PC-3 (cell line): Measurements from ENCODE around the gene TMEM94. TPM values are rescaled to one million over a fixed set of nuclear protein-coding genes. Genes with fewer than 3 reads are reported as not detected.
"Not testable (repeated sequence)": the region's sequence is repeated elsewhere in the genome, so short reads cannot be mapped to it uniquely, and the experiment has no call there.

ENCODE experiments used
- ATAC-seq: fragments of 200-7000 bp; cut with Tn5 transposase; 2 replicates; pipeline ENCODE4 v1.9.1; 2020; ENCODE audit warnings: mild to moderate bottlenecking, moderate library complexity
- BruUV-seq: library from RNA; stranded (reverse); fragments of 400-500 nt; replicated peaks from 2 replicates; lab custom pipeline; 2021; lab: Mats Ljungman, UMichigan
- CTCF ChIA-PET: fragments of 300-600 bp; sonication (Branson Sonifier 250); formaldehyde crosslinking; loops from one replicate; lab custom pipeline; 2022; ENCODE audit warnings: antibody characterized with exemption; lab: Charles Lee
- POLR2A ChIA-PET: fragments of 300-600 bp; sonication (Branson Sonifier 250); formaldehyde crosslinking; loops from one replicate; lab custom pipeline; 2022; ENCODE audit warnings: antibody characterized with exemption; ENCODE audit not compliant: unreplicated experiment; lab: Charles Lee
- DNase-seq: peaks from one replicate; pipeline ENCODE4 v3.0.0-alpha.2; 2015
- H2AFZ ChIP-seq: fragments of 300-600 bp; sonication (generic); 2 replicates; pipeline ENCODE4 v1.6.0; 2016; ENCODE audit warnings: antibody characterized with exemption, low read length
- H3F3A ChIP-seq: fragments of 300-600 bp; sonication (generic); one replicate; pipeline ENCODE4 v1.6.0; 2017; ENCODE audit warnings: antibody characterized with exemption, low read length, control low read depth, mild to moderate bottlenecking; ENCODE audit not compliant: unreplicated experiment
- H3K27ac ChIP-seq: fragments of 300-600 bp; sonication (generic); 2 replicates; pipeline ENCODE4 v1.5.1; 2016; ENCODE audit warnings: mild to moderate bottlenecking, low read length
- H3K27me3 ChIP-seq: fragments of 300-600 bp; sonication (generic); 2 replicates; pipeline ENCODE4 v1.6.1; 2016; ENCODE audit warnings: low read length, mixed read lengths
- H3K36me3 ChIP-seq: fragments of 300-600 bp; sonication (generic); 2 replicates; pipeline ENCODE4 v1.6.1; 2016; ENCODE audit warnings: low read depth, mixed run types, low read length, mixed read lengths
- H3K4me1 ChIP-seq: fragments of 300-600 bp; sonication (generic); 2 replicates; pipeline ENCODE4 v1.5.1; 2016; ENCODE audit warnings: low read length; ENCODE audit not compliant: insufficient read depth
- H3K4me2 ChIP-seq: fragments of 300-600 bp; sonication (generic); 2 replicates; pipeline ENCODE4 v1.6.0; 2016; ENCODE audit warnings: low read length
- H3K4me3 ChIP-seq: fragments of 300-600 bp; sonication (generic); 2 replicates; pipeline ENCODE4 v1.5.1; 2016; ENCODE audit warnings: mild to moderate bottlenecking, low read length, mixed read lengths
- H3K79me2 ChIP-seq: fragments of 300-600 bp; sonication (generic); 2 replicates; pipeline ENCODE4 v1.6.1; 2017; ENCODE audit warnings: low read length, mixed read lengths
- H3K9ac ChIP-seq: fragments of 300-600 bp; sonication (generic); 2 replicates; pipeline ENCODE4 v1.6.0; 2016; ENCODE audit warnings: mild to moderate bottlenecking, low read length
- H3K9me2 ChIP-seq: fragments of 300-600 bp; sonication (generic); replicated peaks from 2 replicates; pipeline ENCODE4 v1.6.1; 2016; ENCODE audit warnings: mixed run types, low read length, mixed read lengths
- H3K9me3 ChIP-seq: fragments of 300-600 bp; sonication (generic); 2 replicates; pipeline ENCODE4 v1.6.1; 2016; ENCODE audit warnings: low read length, mixed read lengths
- H4K20me1 ChIP-seq: fragments of 300-600 bp; sonication (generic); 2 replicates; pipeline ENCODE4 v1.6.1; 2016; ENCODE audit warnings: low read length, mixed read lengths
- CTCF ChIP-seq: fragments of 300-600 bp; sonication (generic); conservative IDR thresholded peaks from 2 replicates; pipeline ENCODE4 v1.5.1; 2017; ENCODE audit warnings: antibody characterized with exemption, low read depth, mild to moderate bottlenecking, low read length
- EZH2 ChIP-seq: fragments of 300-600 bp; sonication (generic); IDR thresholded peaks from one replicate; pipeline ENCODE4 v1.6.1; 2017; ENCODE audit warnings: antibody characterized with exemption, mild to moderate bottlenecking, low read length; ENCODE audit not compliant: unreplicated experiment
- EZH2phosphoT487 ChIP-seq: fragments of 300-600 bp; sonication (generic); IDR thresholded peaks from 2 replicates; pipeline ENCODE4 v1.6.1; 2018; ENCODE audit warnings: mild to moderate bottlenecking, antibody characterized with exemption, low read length, borderline replicate concordance
- intact Hi-C: fragments of 100-400 bp; cut with micrococcal nuclease; formaldehyde crosslinking; loops from 2 replicates; pipeline ENCODE4 v1.9.0; 2023
- total RNA-seq: library from RNA; depleted of rRNA; stranded (reverse); fragments of >200 nt; gene quantifications from 2 replicates; pipeline ENCODE4 v1.2.3, GENCODE V29; 2014

Gene TMEM94
- total RNA-seq, 1 experiment from 2014 or later: 45.6 TPM

DNA sequence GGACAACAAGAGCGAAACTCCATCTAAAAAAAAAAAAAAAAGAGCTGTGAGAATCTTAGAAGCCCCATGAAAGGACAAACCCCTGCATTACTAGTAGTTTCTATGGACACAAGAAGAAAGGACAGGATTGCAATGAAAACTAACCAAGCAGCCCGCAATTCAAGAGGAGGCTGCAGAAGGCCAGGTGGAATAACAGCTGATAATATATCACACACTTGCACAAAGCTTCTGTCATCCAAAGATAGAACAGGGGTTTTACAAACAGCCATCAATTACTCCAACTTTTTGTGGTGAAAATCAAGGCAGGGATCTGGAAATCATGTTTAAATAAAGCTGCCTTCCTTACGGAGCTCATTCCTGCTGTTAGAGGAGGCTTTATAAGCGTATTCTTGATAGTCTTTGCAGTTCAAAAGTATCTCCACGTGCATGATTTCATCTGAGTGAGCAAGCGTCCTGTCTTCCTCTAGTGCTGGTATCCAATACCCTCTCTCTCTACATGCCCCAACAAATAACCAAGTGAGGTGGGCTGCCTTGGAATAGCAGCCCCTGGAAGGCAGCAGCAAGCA is 23.1 kb upstream of the TMEM94 start:
- intact Hi-C loops: no loop called here
- ATAC-seq (no peak), DNase-seq (no peak)
- H3K4me3 ChIP-seq: no peak overlapping the region
- H3K9ac ChIP-seq: no peak overlapping the region
- no TSS peak for BruUV-seq
- H3K9me2 ChIP-seq: no peaks in the 10 kb centered on the region
- no peak overlapping the region for H3K4me2 ChIP-seq
- peaks cover 19% of the 10 kb centered on the region for H3K4me1 ChIP-seq
- no peaks in the 10 kb centered on the region for H4K20me1 ChIP-seq
- no peaks in the 10 kb centered on the region for H3K79me2 ChIP-seq
- H3K27ac ChIP-seq: no peak overlapping the region
- no peaks in the 10 kb centered on the region for H3K27me3 ChIP-seq
- H3K36me3 ChIP-seq: no peaks in the 10 kb centered on the region
- POLR2A ChIA-PET: no interaction called here
- no peaks in the 10 kb centered on the region for H3F3A ChIP-seq
- CTCF ChIA-PET: no interaction called here
- no peaks in the 10 kb centered on the region for H3K9me3 ChIP-seq
- TF ChIP-seq CTCF (no peak), EZH2phosphoT487 (no peak), EZH2 (no peak)
- H2AFZ ChIP-seq: no peak overlapping the region

DNA sequence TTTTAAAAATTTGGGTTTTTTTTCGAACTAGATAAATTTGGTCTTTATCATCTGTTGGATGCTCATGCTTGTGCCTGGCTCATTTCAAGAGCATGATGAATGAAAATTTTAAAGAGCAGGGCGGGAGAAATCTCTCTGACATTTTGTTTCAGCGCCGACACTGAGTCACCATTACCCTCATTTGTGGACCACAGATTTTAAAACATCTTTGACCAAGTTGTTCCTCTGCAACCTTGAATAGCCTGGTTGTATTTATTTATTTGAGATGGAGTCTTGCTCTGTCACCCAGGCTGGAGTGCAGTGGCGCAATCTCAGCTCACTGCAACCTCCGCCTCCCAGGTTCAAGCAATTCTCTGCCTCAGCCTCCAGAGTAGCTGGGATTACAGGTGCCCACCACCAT is 22.0 kb upstream of the TMEM94 start:
- H3K36me3 ChIP-seq, DNase-seq, H3K4me1 ChIP-seq, H4K20me1 ChIP-seq, H3K27me3 ChIP-seq, H3K79me2 ChIP-seq, POLR2A ChIA-PET, ATAC-seq, H3F3A ChIP-seq, CTCF ChIA-PET, H2AFZ ChIP-seq, H3K27ac ChIP-seq, H3K4me3 ChIP-seq, H3K9me2 ChIP-seq, H3K9ac ChIP-seq, H3K9me3 ChIP-seq, BruUV-seq, intact Hi-C loops, H3K4me2 ChIP-seq: not testable (repeated sequence)

GRCh38 chr17:75437404-75437803 is 19.0 kb upstream of the TMEM94 start:
- H3K9me3 ChIP-seq, POLR2A ChIA-PET, H3K36me3 ChIP-seq, H3K79me2 ChIP-seq, BruUV-seq, DNase-seq, H3K4me1 ChIP-seq, H3K4me3 ChIP-seq, H3K27me3 ChIP-seq, ATAC-seq, intact Hi-C loops, H2AFZ ChIP-seq, H3K9ac ChIP-seq, CTCF ChIA-PET, H3F3A ChIP-seq, H3K9me2 ChIP-seq, H3K4me2 ChIP-seq, H4K20me1 ChIP-seq, H3K27ac ChIP-seq: not testable (repeated sequence)

DNA sequence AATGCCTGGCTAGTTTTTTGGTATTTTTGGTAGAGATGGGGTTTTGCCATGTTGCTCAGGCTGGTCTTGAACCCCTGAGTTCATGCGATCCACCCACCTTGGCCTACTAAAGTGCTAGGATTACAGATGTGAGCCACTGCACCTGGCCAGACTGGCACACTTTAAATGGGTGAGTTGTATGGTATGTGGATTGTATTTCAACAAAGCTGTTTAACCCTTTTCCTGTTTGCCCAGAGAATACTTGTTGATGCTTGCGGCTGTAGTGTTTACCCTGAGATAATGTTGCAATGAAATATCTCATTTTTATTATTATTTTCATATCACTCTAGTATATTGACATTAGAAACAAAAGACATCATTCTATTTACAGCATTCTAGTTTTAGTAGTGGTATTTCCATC is 17.1 kb upstream of the TMEM94 start:
- ChIA-PET POLR2A (no interaction called here), CTCF (interaction anchor here (0.6 kb wide), 1 partner anchor 13 kb away, joined by 5 read pairs; no protein-coding TSS in a partner anchor)
- Histone ChIP-seq H3K36me3 (no peaks in the 10 kb centered on the region), H3K9ac (no peak overlapping the region), H3F3A (no peaks in the 10 kb centered on the region), H3K4me2 (no peak overlapping the region), H3K79me2 (no peaks in the 10 kb centered on the region), H2AFZ (no peak overlapping the region), H3K27me3 (no peaks in the 10 kb centered on the region), H3K9me3 (no peaks in the 10 kb centered on the region), H3K27ac (no peak overlapping the region), H4K20me1 (no peaks in the 10 kb centered on the region), H3K9me2 (no peaks in the 10 kb centered on the region), H3K4me1 (no peaks in the 10 kb centered on the region), H3K4me3 (no peak overlapping the region)
- ATAC-seq: peak; percentile 50
- no TSS peak for BruUV-seq
- intact Hi-C loops: no loop called here
- TF ChIP-seq EZH2phosphoT487 (no peak), CTCF (no peak), EZH2 (no peak)
- DNase-seq: peak; percentile 17
